NCI-H2227 (cell line): ENCODE measurements around the gene PTPN18.
"Not testable (repeated sequence)": the region's sequence is repeated elsewhere in the genome, so short reads cannot be mapped to it uniquely, and the experiment has no call there.

Experiments
- DNase-seq: peaks from one replicate; lab custom pipeline; 2025; ENCODE audit not compliant: unreplicated experiment; lab: John Stamatoyannopoulos, UW

Gene PTPN18

GRCh38 chr2:130355578-130356431 is at the start of gene PTPN18:
Gene PTPN18, plus strand, starts transcription at chr2:130356056. Its CDS starts 52 bp downstream, at chr2:130356108.
- DNase-seq, result peak; percentile 95

GRCh38 chr2:130307850-130308249 is 48.0 kb upstream of the PTPN18 start:
- DNase-seq, result no peak

- DNase-seq, result no peak
Observed at GRCh38 chr2:130310881-130311280, 45.0 kb upstream of the PTPN18 start.

- no peak for DNase-seq
Observed at GRCh38 chr2:130313812-130314334, 42.0 kb upstream of the PTPN18 start.

GRCh38 chr2:130314377-130314776 is 41.5 kb upstream of the PTPN18 start:
- DNase-seq, result no peak

- DNase-seq, result no peak
Observed at GRCh38 chr2:130316596-130316995, 39.3 kb upstream of the PTPN18 start.

- DNase-seq, result no peak
Observed at GRCh38 chr2:130318906-130319305, 37.0 kb upstream of the PTPN18 start.

GRCh38 chr2:130319536-130319935 is 36.3 kb upstream of the PTPN18 start:
- no peak for DNase-seq

GRCh38 chr2:130327703-130328527 is 27.9 kb upstream of the PTPN18 start:
- peak; percentile 80 for DNase-seq

- peak; percentile 53 for DNase-seq
Observed at GRCh38 chr2:130328710-130329109, 27.1 kb upstream of the PTPN18 start.

GRCh38 chr2:130332271-130333073 is 23.4 kb upstream of the PTPN18 start:
- peak; percentile 88 for DNase-seq

GRCh38 chr2:130333253-130333652 is 22.6 kb upstream of the PTPN18 start:
- DNase-seq, result not testable (repeated sequence)

- DNase-seq, result no peak
Observed at GRCh38 chr2:130334026-130334425, 21.8 kb upstream of the PTPN18 start.

GRCh38 chr2:130335226-130335625 is 20.6 kb upstream of the PTPN18 start:
- DNase-seq, result no peak

- DNase-seq, result peak; percentile 70
Observed at GRCh38 chr2:130336150-130336876, 19.5 kb upstream of the PTPN18 start.

- peak; percentile 92 for DNase-seq
Observed at GRCh38 chr2:130336877-130337734, 18.8 kb upstream of the PTPN18 start.

- no peak for DNase-seq
Observed at GRCh38 chr2:130337735-130338325, 18.0 kb upstream of the PTPN18 start.

GRCh38 chr2:130338793-130339345 is 17.0 kb upstream of the PTPN18 start:
- no peak for DNase-seq
